Measurements from ENCODE around the gene PDSS2.

GRCh38 chr6:107235007-107235406, 224.4 kb downstream of the PDSS2 start:
- TF ChIP-seq, protein P1, sequence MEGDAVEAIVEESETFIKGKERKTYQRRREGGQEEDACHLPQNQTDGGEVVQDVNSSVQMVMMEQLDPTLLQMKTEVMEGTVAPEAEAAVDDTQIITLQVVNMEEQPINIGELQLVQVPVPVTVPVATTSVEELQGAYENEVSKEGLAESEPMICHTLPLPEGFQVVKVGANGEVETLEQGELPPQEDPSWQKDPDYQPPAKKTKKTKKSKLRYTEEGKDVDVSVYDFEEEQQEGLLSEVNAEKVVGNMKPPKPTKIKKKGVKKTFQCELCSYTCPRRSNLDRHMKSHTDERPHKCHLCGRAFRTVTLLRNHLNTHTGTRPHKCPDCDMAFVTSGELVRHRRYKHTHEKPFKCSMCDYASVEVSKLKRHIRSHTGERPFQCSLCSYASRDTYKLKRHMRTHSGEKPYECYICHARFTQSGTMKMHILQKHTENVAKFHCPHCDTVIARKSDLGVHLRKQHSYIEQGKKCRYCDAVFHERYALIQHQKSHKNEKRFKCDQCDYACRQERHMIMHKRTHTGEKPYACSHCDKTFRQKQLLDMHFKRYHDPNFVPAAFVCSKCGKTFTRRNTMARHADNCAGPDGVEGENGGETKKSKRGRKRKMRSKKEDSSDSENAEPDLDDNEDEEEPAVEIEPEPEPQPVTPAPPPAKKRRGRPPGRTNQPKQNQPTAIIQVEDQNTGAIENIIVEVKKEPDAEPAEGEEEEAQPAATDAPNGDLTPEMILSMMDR (IDR thresholded peaks at IDR 0.05): no peak
- TF ChIP-seq POLR2A (IDR thresholded peaks at IDR 0.05): no peak
